ENCODE measurements around the gene DCAF11. TPM values are rescaled to one million over a fixed set of nuclear protein-coding genes. Genes with fewer than 3 reads are reported as not detected.

Gene DCAF11
- total RNA-seq, 4 donors from 2014 or later, result 50.1 to 76.0 (median 54.4) TPM

DNA sequence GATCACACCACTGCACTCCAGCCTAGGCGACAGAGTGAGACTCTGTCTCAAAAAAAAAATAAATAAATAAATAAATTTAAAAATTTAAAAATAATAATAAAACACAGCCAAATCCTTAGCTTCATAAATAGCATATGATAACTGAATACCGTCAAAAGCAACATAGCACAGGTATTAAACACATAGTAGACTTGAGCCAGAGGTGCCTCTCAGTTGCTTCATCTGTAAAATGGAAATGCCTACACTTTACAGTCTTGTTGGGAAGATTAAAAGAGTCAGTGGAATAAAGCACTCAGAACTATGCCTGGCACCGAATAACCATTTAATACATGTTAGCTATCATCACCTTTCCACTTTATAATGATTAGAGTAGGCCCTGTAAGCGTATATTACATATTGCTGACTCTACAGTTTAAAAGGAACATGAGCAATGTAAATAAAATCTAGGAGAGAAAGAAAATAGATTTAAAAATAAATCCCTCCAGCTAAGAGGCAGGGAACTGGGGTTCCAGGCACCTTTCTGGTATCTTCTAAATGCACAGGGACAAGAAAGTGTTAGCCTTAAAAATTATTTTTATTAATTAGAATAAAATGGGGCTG, 7.8 kb upstream of the DCAF11 start:
- TF ChIP-seq, protein P1, sequence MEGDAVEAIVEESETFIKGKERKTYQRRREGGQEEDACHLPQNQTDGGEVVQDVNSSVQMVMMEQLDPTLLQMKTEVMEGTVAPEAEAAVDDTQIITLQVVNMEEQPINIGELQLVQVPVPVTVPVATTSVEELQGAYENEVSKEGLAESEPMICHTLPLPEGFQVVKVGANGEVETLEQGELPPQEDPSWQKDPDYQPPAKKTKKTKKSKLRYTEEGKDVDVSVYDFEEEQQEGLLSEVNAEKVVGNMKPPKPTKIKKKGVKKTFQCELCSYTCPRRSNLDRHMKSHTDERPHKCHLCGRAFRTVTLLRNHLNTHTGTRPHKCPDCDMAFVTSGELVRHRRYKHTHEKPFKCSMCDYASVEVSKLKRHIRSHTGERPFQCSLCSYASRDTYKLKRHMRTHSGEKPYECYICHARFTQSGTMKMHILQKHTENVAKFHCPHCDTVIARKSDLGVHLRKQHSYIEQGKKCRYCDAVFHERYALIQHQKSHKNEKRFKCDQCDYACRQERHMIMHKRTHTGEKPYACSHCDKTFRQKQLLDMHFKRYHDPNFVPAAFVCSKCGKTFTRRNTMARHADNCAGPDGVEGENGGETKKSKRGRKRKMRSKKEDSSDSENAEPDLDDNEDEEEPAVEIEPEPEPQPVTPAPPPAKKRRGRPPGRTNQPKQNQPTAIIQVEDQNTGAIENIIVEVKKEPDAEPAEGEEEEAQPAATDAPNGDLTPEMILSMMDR (IDR thresholded peaks at IDR 0.05), result no peak
- DNase-seq (ENCODE audit: low spot score), result no peak
- no peak for ATAC-seq (ENCODE audit: low FRiP score)

GRCh38 chr14:24108336-24108874, 6.2 kb upstream of the DCAF11 start:
- DNase-seq (ENCODE audit: low spot score), result no peak
- TF ChIP-seq, protein P1 (IDR thresholded peaks at IDR 0.05), result no peak
- peak; percentile 11 for ATAC-seq (ENCODE audit: low FRiP score)

- TF ChIP-seq, protein P1 (IDR thresholded peaks at IDR 0.05), result no peak
- ATAC-seq (ENCODE audit: low FRiP score), result no peak
- DNase-seq (ENCODE audit: low spot score), result no peak
Observed at GRCh38 chr14:24110060-24110459, 4.5 kb upstream of the DCAF11 start.

DNA sequence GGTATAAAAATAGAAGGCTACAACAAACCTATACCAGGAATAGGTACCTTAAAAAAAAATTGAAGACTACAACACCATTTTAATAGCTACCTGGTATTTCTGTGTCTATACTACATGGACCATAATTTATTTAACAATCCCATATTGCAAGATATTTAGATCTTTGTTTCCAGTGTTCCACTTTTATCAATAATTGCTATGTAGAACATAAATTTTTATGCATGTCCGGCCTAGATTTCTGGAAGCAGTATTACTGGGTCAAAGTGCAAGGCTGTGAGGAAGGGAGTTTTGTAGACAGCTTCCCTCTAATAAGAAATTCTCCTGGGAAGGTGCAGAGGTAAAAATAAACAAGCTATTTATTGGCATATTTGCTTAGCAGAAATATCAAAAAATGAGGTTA, 4.1 kb upstream of the DCAF11 start:
- ATAC-seq (ENCODE audit: low FRiP score) (no peak), DNase-seq (ENCODE audit: low spot score) (no peak)
- TF ChIP-seq, protein P1 (IDR thresholded peaks at IDR 0.05), result no peak

- TF ChIP-seq, protein P1 (IDR thresholded peaks at IDR 0.05), result no peak
- no peak for DNase-seq (ENCODE audit: low spot score)
- ATAC-seq (ENCODE audit: low FRiP score), result no peak
Observed at GRCh38 chr14:24113379-24113800, 1.2 kb upstream of the DCAF11 start.

- DNase-seq (ENCODE audit: low spot score), result peak; percentile 75
- TF ChIP-seq, protein P1 (IDR thresholded peaks at IDR 0.05), result no peak
- ATAC-seq (ENCODE audit: low FRiP score), result peak; percentile 77
Observed at GRCh38 chr14:24113801-24114531, 611 bp upstream of the DCAF11 start.

All from omental fat pad (tissue), 4 donors.